HCT116 (cell line): ENCODE measurements around the gene NSMCE4A.

Experiments used
- EZH2 ChIP-seq: fragments of 200-600 bp; sonication (generic); IDR thresholded peaks from 2 replicates; pipeline ENCODE4 v1.6.1; 2017; ENCODE audit warnings: antibody characterized with exemption, mixed run types
- EZH2phosphoT487 ChIP-seq: fragments of 200-600 bp; IDR thresholded peaks from 2 replicates; pipeline ENCODE4 v1.6.1; 2018; ENCODE audit warnings: antibody characterized with exemption, borderline replicate concordance
- JUND ChIP-seq: IDR thresholded peaks from 2 replicates; pipeline ENCODE4 v1.6.1; 2012
- POLR2A ChIP-seq: IDR thresholded peaks from 2 replicates; pipeline ENCODE4 v1.7.0; 2011; ENCODE audit warnings: borderline replicate concordance; ENCODE audit not compliant: insufficient read depth, insufficient read length; ENCODE audit errors: extremely low read depth
- POLR2AphosphoS5 ChIP-seq: IDR thresholded peaks from 2 replicates; pipeline ENCODE4 v1.6.1; 2011; ENCODE audit warnings: mild to moderate bottlenecking, low read depth, low read length, moderate library complexity
- TCF7L2 ChIP-seq: IDR thresholded peaks from 2 replicates; pipeline ENCODE4 v1.7.0; 2011; ENCODE audit warnings: borderline replicate concordance, inconsistent platforms; ENCODE audit not compliant: insufficient read depth, insufficient read length; ENCODE audit errors: extremely low read depth
- TF ChIP-seq, protein P1 (sequence below), 3 experiments: fragments of 200-600 bp in 1 of 3; sonication (generic) in 1 of 3; IDR thresholded peaks in 2 of 3; conservative IDR thresholded peaks in 1 of 3; 2 replicates each; pipeline ENCODE4 v1.5.1; 2012 to 2017; ENCODE audit warnings: low read depth in 2 of 3, low read length in 2 of 3, antibody characterized with exemption in 1 of 3, borderline replicate concordance in 1 of 3, control low read depth in 1 of 3, mild to moderate bottlenecking in 1 of 3, mixed read lengths in 1 of 3, mixed run types in 1 of 3, moderate library complexity in 1 of 3; ENCODE audit not compliant: insufficient read depth in 1 of 3

DNA sequence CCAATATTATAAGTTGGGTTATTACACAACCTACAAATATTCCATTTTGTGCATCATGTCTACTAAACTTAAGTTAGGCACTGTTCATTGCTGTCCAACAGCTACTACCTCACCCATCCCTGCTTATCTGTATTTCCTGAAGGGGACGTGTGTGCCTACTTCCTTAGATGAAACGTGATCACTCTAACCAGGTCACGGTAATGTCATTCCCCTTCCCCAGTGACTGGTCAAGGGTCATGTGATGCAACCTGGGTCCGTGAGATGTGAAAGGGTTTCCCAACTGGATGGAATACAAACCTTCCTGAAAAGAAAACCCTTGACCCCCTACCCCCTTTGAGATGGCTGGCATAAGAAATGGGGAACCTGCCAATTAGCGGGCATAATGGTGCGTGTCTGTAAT, 1.6 kb upstream of the NSMCE4A start:
- TF ChIP-seq POLR2A (no peak), POLR2AphosphoS5 (no peak), EZH2phosphoT487 (no peak), TCF7L2 (no peak), EZH2 (no peak), JUND (no peak)
- TF ChIP-seq, protein P1, sequence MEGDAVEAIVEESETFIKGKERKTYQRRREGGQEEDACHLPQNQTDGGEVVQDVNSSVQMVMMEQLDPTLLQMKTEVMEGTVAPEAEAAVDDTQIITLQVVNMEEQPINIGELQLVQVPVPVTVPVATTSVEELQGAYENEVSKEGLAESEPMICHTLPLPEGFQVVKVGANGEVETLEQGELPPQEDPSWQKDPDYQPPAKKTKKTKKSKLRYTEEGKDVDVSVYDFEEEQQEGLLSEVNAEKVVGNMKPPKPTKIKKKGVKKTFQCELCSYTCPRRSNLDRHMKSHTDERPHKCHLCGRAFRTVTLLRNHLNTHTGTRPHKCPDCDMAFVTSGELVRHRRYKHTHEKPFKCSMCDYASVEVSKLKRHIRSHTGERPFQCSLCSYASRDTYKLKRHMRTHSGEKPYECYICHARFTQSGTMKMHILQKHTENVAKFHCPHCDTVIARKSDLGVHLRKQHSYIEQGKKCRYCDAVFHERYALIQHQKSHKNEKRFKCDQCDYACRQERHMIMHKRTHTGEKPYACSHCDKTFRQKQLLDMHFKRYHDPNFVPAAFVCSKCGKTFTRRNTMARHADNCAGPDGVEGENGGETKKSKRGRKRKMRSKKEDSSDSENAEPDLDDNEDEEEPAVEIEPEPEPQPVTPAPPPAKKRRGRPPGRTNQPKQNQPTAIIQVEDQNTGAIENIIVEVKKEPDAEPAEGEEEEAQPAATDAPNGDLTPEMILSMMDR (IDR thresholded peaks at IDR 0.05 in 2 of 3, conservative IDR thresholded peaks at IDR 0.05 in 1 of 3; ENCODE audit: borderline replicate concordance in 1 of 3, insufficient read depth in 1 of 3, low read depth in 2 of 3, low read length in 2 of 3) = no peak
